Esophagus muscularis mucosa (tissue), 3 donors: ENCODE data around the gene PTCD3.

Experiments
- POLR2A ChIP-seq: fragments of 450-650 bp; IDR thresholded peaks from one replicate; pipeline ENCODE4 v1.6.1; 2017; ENCODE audit warnings: antibody characterized with exemption, moderate library complexity, mild to moderate bottlenecking, low read depth
- TF ChIP-seq, protein P1 (sequence below), 3 experiments: fragments of 200-600 bp in 2 of 3; fragments of 450-650 bp in 1 of 3; sonication (generic) in 2 of 3; IDR thresholded peaks; one replicate each; pipeline ENCODE4 v1.5.1; 2017 to 2019; ENCODE audit warnings: antibody characterized with exemption in 3 of 3, mild to moderate bottlenecking in 2 of 3, moderate library complexity in 1 of 3

DNA sequence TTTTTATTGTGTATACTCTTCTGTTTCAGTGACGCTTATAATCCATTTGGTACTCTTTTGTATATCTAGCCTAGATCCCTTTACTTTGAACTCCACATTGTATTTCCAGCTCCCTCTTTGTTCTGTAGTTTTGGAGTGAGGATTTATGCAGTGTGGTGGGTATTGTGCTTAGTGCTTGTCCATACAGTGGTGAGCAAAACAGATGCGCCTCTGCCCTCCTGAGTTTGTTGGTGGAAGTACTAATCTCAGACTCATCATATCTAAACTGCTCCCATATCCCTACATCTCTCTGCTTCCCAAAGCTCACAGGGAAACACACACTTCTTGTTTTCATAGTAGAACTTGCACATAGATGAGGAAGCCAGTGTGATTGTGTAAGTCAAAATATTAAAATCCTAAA, 12.1 kb downstream of the PTCD3 start:
- TF ChIP-seq, protein P1, sequence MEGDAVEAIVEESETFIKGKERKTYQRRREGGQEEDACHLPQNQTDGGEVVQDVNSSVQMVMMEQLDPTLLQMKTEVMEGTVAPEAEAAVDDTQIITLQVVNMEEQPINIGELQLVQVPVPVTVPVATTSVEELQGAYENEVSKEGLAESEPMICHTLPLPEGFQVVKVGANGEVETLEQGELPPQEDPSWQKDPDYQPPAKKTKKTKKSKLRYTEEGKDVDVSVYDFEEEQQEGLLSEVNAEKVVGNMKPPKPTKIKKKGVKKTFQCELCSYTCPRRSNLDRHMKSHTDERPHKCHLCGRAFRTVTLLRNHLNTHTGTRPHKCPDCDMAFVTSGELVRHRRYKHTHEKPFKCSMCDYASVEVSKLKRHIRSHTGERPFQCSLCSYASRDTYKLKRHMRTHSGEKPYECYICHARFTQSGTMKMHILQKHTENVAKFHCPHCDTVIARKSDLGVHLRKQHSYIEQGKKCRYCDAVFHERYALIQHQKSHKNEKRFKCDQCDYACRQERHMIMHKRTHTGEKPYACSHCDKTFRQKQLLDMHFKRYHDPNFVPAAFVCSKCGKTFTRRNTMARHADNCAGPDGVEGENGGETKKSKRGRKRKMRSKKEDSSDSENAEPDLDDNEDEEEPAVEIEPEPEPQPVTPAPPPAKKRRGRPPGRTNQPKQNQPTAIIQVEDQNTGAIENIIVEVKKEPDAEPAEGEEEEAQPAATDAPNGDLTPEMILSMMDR (IDR thresholded peaks at IDR 0.05): no peak
- no peak for TF ChIP-seq POLR2A
